Measurements from ENCODE around the gene FSIP2.

FSIP2 gene

DNA sequence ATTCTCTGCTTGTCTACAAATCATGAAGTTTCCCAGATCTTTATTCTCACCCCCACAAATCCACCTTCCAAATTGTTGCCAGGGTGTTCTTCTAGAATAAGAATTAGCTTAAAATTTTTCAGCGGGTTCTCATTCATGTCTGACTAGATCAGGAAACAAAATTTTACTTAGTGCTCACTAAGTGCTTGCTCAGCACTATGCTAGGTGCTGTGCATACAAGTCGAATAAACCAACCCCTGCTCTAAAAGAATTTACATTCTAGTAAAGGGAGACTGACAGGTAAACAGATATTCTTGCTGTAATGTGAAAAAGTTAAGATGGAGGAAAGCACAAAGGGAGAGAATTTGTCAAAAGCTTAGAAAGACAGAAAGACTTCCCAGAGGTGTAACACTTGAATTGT lies 2.4 kb upstream of the FSIP2 start:
- DNase-seq (ENCODE audit: insufficient read length, low spot score), result no peak
- TF ChIP-seq, protein P1, sequence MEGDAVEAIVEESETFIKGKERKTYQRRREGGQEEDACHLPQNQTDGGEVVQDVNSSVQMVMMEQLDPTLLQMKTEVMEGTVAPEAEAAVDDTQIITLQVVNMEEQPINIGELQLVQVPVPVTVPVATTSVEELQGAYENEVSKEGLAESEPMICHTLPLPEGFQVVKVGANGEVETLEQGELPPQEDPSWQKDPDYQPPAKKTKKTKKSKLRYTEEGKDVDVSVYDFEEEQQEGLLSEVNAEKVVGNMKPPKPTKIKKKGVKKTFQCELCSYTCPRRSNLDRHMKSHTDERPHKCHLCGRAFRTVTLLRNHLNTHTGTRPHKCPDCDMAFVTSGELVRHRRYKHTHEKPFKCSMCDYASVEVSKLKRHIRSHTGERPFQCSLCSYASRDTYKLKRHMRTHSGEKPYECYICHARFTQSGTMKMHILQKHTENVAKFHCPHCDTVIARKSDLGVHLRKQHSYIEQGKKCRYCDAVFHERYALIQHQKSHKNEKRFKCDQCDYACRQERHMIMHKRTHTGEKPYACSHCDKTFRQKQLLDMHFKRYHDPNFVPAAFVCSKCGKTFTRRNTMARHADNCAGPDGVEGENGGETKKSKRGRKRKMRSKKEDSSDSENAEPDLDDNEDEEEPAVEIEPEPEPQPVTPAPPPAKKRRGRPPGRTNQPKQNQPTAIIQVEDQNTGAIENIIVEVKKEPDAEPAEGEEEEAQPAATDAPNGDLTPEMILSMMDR (IDR thresholded peaks at IDR 0.05; ENCODE audit: insufficient read depth, missing control alignments), result no peak
- no peak for FAIRE-seq

DNA sequence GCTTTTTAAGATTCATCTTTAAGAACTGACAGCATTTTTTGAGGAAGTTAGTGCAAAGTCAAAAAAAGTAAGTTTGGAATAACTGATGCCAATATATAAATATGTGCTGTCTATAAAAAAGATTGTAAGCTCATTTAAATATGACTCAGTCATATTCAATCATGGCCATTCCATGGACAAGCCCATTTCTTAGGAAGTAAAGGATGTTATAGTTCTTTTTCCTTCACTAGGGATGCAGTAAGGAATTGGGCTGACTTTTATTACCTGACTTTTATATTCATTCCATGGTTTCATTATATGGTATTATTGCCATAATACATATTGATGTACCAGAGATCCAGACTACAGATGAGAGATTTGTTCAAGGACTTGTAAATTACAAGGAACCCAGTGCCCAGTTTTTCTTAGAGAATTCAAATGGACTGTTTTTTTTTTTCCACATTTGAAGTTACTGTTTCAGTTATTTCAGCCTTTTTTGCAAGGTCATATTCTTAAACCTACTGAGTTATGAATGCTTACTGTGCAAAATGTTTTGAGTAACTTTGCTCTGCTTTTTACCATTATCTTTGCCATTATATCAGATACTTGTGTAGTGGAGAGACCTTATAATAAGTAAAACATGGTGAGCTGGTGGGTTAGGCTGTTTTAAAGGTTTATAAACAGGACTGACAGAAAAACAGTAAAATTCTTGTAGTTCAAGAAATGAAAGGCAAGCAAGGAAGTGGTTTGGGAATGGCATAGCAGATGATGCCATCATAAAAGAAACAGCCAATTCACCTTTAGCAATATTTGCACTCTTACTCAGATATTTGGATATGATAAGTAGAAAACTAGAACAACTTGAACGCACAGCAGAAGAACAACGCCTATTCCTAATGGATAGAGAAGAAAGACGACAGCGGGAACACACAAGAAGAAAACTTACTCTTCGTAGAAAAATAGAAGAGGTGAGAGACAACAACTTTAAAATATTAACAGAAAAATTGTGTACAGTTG lies 7.6 kb downstream of the FSIP2 start:
- FAIRE-seq, result no peak
- TF ChIP-seq, protein P1 (IDR thresholded peaks at IDR 0.05; ENCODE audit: insufficient read depth, missing control alignments), result no peak
- DNase-seq (ENCODE audit: insufficient read length, low spot score), result no peak

- no peak for FAIRE-seq
- no peak for DNase-seq (ENCODE audit: insufficient read length, low spot score)
- TF ChIP-seq, protein P1 (IDR thresholded peaks at IDR 0.05; ENCODE audit: insufficient read depth, missing control alignments), result no peak
Measured at GRCh38 chr2:185757356-185757755, 18.8 kb downstream of the FSIP2 start.

DNA sequence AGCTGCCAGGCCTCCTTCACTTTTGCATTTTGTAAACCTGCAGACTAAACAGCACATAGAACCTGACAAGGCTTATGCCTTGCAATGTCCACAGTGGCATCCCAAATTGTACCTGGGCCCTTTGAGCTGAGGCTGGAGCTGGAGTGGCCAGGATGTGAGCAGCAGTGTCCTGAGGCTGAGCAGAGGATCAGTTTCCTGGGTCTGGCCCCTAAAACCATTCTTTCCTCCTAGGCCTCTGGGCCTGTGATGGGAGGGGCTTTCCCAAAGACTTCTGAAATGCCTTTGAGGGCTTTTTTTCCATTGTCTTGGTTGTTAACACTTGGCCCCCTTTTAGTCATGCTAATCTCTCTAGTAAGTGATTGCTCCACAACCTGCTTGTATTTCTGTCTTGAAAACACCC lies 32.8 kb downstream of the FSIP2 start:
- TF ChIP-seq, protein P1 (IDR thresholded peaks at IDR 0.05; ENCODE audit: insufficient read depth, missing control alignments), result no peak
- no peak for FAIRE-seq
- DNase-seq (ENCODE audit: insufficient read length, low spot score), result no peak

- DNase-seq (ENCODE audit: insufficient read length, low spot score), result no peak
- no peak for FAIRE-seq
- TF ChIP-seq, protein P1 (IDR thresholded peaks at IDR 0.05; ENCODE audit: insufficient read depth, missing control alignments), result no peak
Measured at GRCh38 chr2:185780890-185781289, 42.3 kb downstream of the FSIP2 start.

GRCh38 chr2:185782223-185782769 lies 43.7 kb downstream of the FSIP2 start:
- DNase-seq (ENCODE audit: insufficient read length, low spot score), result no peak
- TF ChIP-seq, protein P1 (IDR thresholded peaks at IDR 0.05; ENCODE audit: insufficient read depth, missing control alignments), result no peak
- FAIRE-seq, result no peak

- DNase-seq (ENCODE audit: insufficient read length, low spot score) (no peak), FAIRE-seq (peak; percentile 78)
- TF ChIP-seq, protein P1 (IDR thresholded peaks at IDR 0.05; ENCODE audit: insufficient read depth, missing control alignments), result no peak
Measured at GRCh38 chr2:185785156-185785555, 46.6 kb downstream of the FSIP2 start.

Measured in D721Med (cell line).